SU-DHL-6 (cell line): ENCODE data around the gene PAH.

ENCODE experiments used
- H2AFZ ChIP-seq: fragments of 200-600 bp; sonication (generic); 2 replicates; pipeline ENCODE4 v1.6.1; 2014; ENCODE audit warnings: low read depth, mild to moderate bottlenecking, moderate library complexity, mixed read lengths, antibody characterized with exemption, low read length; ENCODE audit not compliant: severe bottlenecking
- H3F3A ChIP-seq: fragments of 200-600 bp; shearing (Covaris generic); 2 replicates; pipeline ENCODE4 v1.6.0; 2016; ENCODE audit warnings: antibody characterized with exemption, mild to moderate bottlenecking; ENCODE audit not compliant: insufficient read depth
- H3K27ac ChIP-seq: fragments of 200-600 bp; sonication (generic); 2 replicates; pipeline ENCODE4 v1.5.1; 2016; ENCODE audit warnings: low read depth, mild to moderate bottlenecking, low read length, moderate library complexity, mixed read lengths
- H3K27me3 ChIP-seq: fragments of 200-600 bp; sonication (generic), shearing (Covaris generic); 2 replicates; pipeline ENCODE4 v1.6.0; 2014; ENCODE audit warnings: mild to moderate bottlenecking, low read length
- H3K36me3 ChIP-seq: fragments of 200-600 bp; sonication (generic); 2 replicates; pipeline ENCODE4 v1.6.1; 2014; ENCODE audit warnings: mild to moderate bottlenecking, low read length, mixed read lengths
- H3K4me2 ChIP-seq: fragments of 300-600, 200-600 bp; shearing (Covaris generic), sonication (generic); 2 replicates; pipeline ENCODE4 v1.6.0; 2014; ENCODE audit warnings: low read length, low read depth, mild to moderate bottlenecking; ENCODE audit not compliant: poor library complexity, severe bottlenecking
- H3K4me3 ChIP-seq: fragments of 200-600 bp; sonication (generic); 2 replicates; pipeline ENCODE4 v1.5.1; 2014; ENCODE audit warnings: antibody characterized with exemption, low read length, mild to moderate bottlenecking, mixed read lengths; ENCODE audit not compliant: insufficient read depth, poor library complexity, severe bottlenecking
- H3K79me2 ChIP-seq: fragments of 200-600 bp; sonication (generic); 2 replicates; pipeline ENCODE4 v1.6.1; 2014; ENCODE audit warnings: mild to moderate bottlenecking, low read length, moderate library complexity; ENCODE audit not compliant: insufficient read depth
- H3K9ac ChIP-seq: fragments of 200-600 bp; sonication (generic); 2 replicates; pipeline ENCODE4 v1.7.0; 2014; ENCODE audit warnings: mild to moderate bottlenecking, low read length
- H3K9me2 ChIP-seq: fragments of 200-600 bp; sonication (generic); replicated peaks from 2 replicates; pipeline ENCODE4 v1.6.1; 2014; ENCODE audit warnings: low read length; ENCODE audit not compliant: insufficient read depth
- H3K9me3 ChIP-seq: fragments of 200-600 bp; sonication (generic); 2 replicates; pipeline ENCODE4 v1.6.1; 2014; ENCODE audit warnings: low read length, mixed read lengths; ENCODE audit not compliant: insufficient read depth
- H4K20me1 ChIP-seq: fragments of 200-600 bp; sonication (generic); 2 replicates; pipeline ENCODE4 v1.6.1; 2014; ENCODE audit warnings: low read depth, mild to moderate bottlenecking, antibody characterized with exemption, low read length, moderate library complexity, mixed read lengths
- EZH2phosphoT487 ChIP-seq: fragments of 200-600 bp; sonication (generic), shearing (Covaris generic); conservative IDR thresholded peaks from 2 replicates; pipeline ENCODE4 v1.6.1; 2018; ENCODE audit warnings: mild to moderate bottlenecking, antibody characterized with exemption, low read length, moderate library complexity, mixed read lengths
- TF ChIP-seq, protein P1 (sequence below): fragments of 200-600 bp; sonication (generic); IDR thresholded peaks from one replicate; pipeline ENCODE4 v1.5.1; 2017; ENCODE audit warnings: antibody characterized with exemption, mild to moderate bottlenecking, low read length, moderate library complexity; ENCODE audit not compliant: insufficient read depth, poor library complexity, severe bottlenecking

The PAH gene

DNA sequence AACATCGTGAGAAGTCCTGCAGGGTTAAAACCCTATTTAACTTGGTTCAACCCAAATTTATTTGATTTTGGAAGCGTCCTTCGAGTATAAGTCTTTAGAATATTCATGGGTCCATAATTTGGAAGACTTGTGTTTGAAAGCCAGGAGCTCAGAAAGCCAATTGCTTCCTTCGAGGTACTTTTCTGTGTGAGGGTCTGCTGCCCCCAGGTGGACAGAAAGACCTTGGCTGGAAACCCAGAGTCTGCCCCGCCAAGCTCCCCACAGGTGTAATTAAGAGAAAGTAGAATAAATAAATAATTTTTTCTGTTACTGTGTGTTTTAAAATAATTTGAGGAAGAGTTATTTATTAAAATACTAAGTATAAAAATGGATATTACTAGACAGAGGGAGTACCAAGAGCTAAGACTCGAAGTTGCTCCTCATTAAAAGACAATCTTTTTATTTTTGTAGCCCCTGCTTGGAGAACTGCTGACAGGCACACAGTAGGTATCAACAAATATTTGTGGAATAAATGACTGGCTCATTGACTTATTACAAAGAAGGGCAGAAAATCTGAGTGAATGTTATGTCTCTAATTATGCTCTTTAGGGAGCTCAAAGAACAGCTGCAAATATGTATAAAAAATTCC lies 105.8 kb downstream of the PAH start:
- no peaks in the 10 kb centered on the region for H4K20me1 ChIP-seq
- no peaks in the 10 kb centered on the region for H3K36me3 ChIP-seq
- no peaks in the 10 kb centered on the region for H3K79me2 ChIP-seq
- TF ChIP-seq, protein P1, sequence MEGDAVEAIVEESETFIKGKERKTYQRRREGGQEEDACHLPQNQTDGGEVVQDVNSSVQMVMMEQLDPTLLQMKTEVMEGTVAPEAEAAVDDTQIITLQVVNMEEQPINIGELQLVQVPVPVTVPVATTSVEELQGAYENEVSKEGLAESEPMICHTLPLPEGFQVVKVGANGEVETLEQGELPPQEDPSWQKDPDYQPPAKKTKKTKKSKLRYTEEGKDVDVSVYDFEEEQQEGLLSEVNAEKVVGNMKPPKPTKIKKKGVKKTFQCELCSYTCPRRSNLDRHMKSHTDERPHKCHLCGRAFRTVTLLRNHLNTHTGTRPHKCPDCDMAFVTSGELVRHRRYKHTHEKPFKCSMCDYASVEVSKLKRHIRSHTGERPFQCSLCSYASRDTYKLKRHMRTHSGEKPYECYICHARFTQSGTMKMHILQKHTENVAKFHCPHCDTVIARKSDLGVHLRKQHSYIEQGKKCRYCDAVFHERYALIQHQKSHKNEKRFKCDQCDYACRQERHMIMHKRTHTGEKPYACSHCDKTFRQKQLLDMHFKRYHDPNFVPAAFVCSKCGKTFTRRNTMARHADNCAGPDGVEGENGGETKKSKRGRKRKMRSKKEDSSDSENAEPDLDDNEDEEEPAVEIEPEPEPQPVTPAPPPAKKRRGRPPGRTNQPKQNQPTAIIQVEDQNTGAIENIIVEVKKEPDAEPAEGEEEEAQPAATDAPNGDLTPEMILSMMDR: peak; percentile 38
- TF ChIP-seq EZH2phosphoT487: no peak
- no peak overlapping the region for H3K4me2 ChIP-seq
- H3K9me2 ChIP-seq: no peaks in the 10 kb centered on the region
- H3K9ac ChIP-seq: no peak overlapping the region
- no peaks in the 10 kb centered on the region for H3K27me3 ChIP-seq
- no peaks in the 10 kb centered on the region for H3K9me3 ChIP-seq
- no peak overlapping the region for H3K27ac ChIP-seq
- H3F3A ChIP-seq: no peaks in the 10 kb centered on the region
- no peak overlapping the region for H3K4me3 ChIP-seq
- no peak overlapping the region for H2AFZ ChIP-seq

DNA sequence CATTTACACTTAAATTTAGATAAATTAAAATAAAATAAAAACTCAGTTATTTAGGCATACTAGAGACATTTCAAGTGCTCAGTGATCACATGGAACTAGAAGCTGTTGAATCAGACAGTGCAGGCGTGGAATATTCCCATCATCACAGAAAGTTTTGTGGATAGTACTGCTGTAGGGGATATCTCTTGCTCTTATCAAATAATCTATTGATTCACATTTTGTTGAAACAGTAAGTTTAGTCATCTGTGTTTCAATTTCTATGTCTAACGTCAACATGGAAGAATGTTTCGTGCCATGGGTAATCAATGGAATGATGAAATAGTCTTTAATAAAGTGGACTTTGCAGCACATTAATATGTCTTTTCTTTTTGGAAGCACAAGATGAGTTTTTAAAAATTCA lies 108.6 kb downstream of the PAH start:
- Histone ChIP-seq H3K9ac (no peak overlapping the region), H4K20me1 (no peaks in the 10 kb centered on the region), H3K9me3 (no peaks in the 10 kb centered on the region), H3K27ac (no peak overlapping the region), H3F3A (no peaks in the 10 kb centered on the region), H3K9me2 (no peaks in the 10 kb centered on the region), H3K4me3 (no peak overlapping the region), H3K27me3 (no peaks in the 10 kb centered on the region), H2AFZ (no peak overlapping the region), H3K79me2 (no peaks in the 10 kb centered on the region), H3K4me2 (no peak overlapping the region), H3K36me3 (no peaks in the 10 kb centered on the region)
- TF ChIP-seq, protein P1: no peak
- TF ChIP-seq EZH2phosphoT487: no peak

DNA sequence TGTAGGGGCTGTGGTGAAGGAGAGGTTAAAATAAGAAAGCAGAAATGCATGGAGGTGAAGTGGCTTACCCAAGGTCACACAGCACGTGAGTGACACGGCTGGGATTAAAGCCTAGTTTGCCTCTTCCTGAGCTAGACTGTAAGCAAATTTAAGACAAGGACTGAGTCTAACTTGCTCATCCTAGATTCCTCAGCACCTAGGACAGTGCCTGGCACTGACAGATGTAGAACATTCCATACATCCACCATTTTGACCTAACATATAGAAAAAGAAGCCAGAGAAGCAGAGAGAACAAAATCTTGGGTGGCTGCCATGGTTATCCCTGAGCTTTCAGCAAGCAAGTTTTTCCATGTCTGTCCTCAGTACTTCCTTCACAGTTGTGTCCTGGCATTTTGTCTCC lies 110.5 kb downstream of the PAH start:
- H3K4me2 ChIP-seq: no peak overlapping the region
- H2AFZ ChIP-seq: no peak overlapping the region
- no peaks in the 10 kb centered on the region for H4K20me1 ChIP-seq

More for the DNA sequence above, 110.5 kb downstream of the PAH start:
- no peak overlapping the region for H3K9ac ChIP-seq
- no peaks in the 10 kb centered on the region for H3K36me3 ChIP-seq
- H3K9me3 ChIP-seq: no peaks in the 10 kb centered on the region
- H3K27me3 ChIP-seq: no peaks in the 10 kb centered on the region
- no peaks in the 10 kb centered on the region for H3F3A ChIP-seq
- TF ChIP-seq EZH2phosphoT487: no peak
- TF ChIP-seq, protein P1: no peak
- H3K27ac ChIP-seq: no peak overlapping the region
- no peak overlapping the region for H3K4me3 ChIP-seq
- H3K79me2 ChIP-seq: no peaks in the 10 kb centered on the region
- no peaks in the 10 kb centered on the region for H3K9me2 ChIP-seq
